ENCODE results near the gene TICAM1.
"Not testable (repeated sequence)": the region's sequence is repeated elsewhere in the genome, so short reads cannot be mapped to it uniquely, and the experiment has no call there.

The TICAM1 gene

DNA sequence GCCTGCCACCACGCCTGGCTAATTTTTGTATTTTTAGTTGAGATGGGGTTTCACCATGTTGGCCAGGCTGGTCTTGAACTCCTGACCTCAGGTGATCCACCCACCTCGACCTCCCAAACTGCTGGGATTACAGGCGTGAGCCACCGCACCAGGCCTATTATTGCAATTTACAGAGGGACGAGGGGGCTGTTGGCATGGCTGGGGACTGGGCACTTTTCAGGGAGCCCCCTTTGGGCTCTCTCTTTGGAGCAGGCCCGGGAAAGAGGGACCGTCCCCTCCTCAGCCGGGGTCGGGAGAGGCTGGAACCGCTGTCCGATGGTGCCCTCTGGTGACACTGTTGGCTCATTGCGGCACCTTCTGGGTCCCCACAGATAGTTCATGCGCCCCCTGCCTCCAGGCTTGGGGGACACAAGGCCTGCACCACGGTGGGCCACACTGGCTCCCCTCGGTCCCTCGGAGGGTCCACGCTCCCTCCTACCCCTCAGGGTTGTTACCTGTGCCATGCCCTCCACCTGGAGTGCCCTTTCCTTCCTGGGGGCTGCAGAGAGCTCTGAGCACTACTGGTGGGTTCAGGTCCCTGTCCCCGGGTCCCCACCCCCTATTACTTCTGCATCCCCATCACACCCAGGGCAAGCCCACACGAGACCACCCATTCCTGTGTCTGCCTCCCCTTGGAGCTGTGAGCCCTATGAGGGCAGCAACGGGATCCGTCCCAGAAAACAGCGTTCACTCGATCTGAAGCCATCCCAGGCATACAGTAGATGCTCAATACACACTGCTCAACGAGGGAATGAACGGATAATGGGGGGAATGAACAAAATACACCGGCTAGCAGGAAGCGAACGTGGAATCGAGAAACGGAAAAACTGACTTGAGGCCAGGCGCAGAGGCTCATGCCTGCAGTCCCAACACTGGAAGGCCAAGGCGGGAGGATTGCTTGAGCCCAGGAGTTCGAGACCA lies 27.5 kb downstream of the TICAM1 start:
- peak; percentile 59 for DNase-seq

DNA sequence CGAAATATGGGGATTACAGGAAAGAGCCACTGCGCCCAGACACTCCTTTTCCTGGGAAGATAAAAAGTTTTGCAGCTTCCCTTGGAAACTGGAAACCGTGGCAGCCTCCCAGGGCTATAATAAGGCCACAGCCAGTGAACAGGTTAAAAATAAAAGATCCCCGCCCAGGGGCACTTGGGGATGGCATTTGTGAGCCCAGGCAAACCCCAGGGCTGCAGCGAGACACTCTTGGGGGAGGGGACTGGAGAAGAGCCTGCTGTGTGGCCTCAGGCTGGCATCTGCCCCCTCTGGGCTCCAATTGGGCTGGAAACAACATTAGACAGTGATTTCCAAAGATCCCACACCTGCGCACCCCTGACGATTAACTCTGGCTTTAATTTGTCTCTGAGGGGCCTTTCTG lies 28.8 kb downstream of the TICAM1 start:
- DNase-seq = no peak

DNA sequence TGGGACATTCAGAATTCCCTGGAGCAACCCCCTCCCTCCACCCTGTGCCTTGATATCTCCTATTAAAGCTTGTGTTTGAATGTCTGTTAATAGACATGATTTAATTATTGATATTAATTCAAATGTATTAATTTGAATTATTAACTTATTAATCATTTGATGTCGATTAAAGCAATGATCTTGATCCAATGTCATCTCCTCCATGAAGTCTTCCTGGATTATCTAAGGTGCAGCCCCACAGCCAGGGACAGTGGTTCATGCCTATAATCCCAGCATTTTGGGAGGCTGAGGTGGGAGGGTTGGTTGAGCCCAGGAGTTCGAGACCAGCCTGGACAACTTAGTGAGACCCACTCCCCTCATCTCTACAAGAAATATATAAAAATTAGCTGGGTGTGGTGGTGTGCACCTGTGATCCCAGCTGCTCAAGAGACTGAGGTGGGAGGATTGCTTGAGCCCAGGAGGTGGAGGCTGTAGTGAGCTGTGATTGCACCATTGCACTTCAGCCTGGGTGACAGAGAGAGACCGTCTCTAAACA lies 30.4 kb downstream of the TICAM1 start:
- DNase-seq = no peak

DNA sequence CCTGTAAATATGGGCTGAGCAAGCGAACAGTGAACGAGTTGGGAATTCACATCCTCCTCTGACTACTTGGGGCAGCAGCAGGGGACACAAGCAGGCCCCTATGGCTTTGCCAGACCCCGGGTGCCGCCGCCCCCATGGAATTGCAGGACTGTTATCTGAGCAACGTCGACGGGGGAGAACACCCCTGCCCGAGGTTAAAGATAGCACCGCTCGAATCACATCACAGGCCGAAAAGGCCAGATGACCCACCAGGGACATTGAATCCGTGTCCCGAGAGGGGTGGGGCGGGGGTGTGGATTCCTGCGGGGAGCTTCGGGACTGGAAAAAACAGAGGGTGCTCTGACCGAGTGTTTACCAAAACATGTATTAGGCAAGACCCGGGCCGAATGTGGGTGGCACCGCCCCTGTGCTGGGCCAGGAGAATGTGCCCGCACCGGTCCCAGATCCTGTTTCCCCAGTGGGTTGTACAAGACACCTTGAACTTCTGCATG lies 30.9 kb downstream of the TICAM1 start:
- DNase-seq = no peak

DNA sequence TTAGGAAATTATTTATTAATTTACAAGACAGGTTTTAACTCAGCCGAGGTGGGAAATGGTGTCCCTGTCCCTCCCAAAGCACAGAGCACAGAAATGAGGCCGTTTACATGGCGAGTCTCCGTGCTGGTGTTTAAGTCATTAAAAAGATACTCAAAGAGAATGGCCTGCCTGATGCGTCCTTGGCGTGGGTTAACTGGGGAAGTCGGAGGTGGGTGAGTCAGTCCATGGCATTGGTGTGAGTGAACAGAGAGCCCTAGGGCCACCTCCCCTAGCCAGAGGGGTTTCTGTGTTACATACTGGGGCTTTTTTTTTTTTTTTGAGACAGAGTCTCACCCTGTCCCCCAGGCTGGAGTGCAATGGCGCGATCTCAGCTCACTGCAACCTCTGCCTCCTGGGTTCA lies 36.1 kb downstream of the TICAM1 start:
- DNase-seq = no peak

DNA sequence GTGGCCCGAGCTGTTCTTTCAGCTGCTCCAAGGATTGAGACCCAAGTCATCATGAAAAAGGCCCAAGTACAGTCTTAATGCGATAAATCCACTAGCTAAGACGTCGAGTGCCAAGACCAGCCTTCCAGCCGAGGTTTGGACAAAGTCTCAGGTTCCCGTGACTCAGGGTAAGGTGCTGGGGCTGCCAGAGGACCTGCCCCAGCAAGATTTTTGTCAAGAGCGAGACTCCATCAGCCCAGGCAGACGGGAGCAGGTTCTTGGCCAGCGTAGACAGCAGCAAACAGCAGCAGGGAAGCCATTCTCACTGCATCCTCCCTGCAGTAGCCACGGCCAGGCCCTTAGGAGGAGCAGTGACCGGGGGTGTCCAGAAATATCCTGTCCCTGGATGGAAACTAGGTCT lies 36.5 kb downstream of the TICAM1 start:
- DNase-seq = no peak

DNA sequence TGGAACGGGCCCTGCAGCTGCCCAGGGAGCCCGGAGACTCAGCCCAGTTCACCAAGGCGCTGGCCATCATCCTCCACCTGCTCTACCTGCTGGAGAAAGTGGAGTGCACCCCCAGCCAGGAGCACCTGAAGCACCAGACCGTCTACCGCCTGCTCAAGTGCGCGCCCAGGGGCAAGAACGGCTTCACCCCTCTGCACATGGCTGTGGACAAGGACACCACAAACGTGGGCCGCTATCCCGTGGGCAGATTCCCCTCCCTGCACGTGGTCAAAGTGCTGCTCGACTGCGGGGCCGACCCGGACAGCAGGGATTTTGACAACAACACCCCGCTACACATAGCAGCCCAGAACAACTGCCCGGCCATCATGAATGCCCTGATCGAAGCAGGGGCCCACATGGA lies 38.2 kb downstream of the TICAM1 start:
- DNase-seq = not testable (repeated sequence)

DNA sequence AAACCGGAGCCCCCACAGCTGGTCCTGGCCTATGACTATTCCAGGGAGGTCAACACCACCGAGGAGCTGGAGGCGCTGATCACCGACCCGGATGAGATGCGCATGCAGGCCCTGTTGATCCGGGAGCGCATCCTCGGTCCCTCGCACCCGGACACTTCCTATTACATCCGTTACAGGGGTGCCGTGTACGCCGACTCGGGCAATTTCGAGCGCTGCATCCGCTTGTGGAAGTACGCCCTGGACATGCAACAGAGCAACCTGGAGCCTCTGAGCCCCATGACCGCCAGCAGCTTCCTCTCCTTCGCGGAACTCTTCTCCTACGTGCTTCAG lies 38.7 kb downstream of the TICAM1 start:
- DNase-seq = not testable (repeated sequence)

DNA sequence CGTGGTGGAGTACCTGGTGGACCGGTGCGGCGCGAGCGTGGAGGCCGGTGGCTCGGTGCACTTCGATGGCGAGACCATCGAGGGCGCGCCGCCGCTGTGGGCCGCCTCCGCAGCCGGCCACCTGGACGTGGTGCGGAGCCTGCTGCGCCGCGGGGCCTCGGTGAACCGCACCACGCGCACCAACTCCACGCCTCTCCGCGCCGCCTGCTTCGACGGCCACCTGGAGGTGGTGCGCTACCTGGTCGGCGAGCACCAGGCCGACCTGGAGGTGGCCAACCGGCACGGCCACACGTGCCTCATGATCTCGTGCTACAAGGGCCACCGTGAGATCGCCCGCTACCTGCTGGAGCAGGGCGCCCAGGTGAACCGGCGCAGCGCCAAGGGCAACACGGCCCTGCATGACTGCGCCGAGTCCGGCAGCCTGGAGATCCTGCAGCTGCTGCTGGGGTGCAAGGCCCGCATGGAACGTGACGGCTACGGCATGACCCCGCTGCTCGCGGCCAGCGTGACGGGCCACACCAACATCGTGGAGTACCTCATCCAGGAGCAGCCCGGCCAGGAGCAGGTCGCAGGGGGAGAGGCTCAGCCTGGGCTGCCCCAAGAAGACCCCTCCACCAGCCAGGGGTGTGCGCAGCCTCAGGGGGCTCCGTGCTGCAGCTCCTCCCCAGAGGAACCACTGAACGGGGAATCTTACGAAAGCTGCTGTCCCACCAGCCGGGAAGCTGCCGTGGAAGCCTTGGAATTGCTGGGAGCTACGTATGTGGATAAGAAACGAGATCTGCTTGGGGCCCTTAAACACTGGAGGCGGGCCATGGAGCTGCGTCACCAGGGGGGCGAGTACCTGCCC lies 39.3 kb downstream of the TICAM1 start:
- DNase-seq = not testable (repeated sequence)

DNA sequence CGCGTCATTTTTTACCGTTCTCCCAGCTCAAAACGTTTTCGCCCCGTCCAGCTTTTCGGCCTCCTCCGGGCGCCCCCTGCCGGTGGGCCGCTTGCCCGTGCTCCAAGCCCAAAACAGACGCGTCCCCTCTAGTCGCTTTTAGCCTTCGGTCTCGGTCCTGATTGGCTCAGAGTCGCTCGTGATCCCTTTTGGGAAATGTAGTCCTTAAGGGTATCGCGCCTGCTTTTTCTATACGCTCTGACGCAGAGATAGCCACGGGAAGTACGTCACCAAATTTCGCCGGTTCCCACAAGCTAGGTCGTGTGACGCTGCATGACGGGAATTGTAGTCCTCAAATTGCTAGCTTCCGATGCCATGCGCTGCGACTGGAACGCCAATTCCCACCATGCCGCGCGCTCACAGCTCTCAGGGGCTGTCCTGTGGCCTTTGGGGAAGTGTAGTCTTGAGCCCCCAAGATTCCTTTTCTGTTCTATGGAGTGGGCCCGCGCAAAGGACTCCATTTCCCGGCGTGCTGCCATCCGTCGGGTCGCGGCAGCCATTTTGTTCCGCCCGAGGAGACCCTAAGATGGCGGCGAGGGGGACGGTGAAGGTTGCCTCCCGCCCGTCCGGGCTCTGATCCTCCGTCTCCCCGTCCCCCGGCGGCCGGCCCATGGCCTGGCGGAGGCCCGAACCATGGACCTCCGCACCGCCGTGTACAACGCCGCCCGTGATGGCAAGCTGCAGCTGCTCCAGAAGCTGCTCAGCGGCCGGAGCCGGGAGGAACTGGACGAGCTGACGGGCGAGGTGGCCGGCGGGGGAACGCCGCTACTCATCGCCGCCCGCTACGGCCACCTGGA lies 40.1 kb downstream of the TICAM1 start, which contains the start of gene FEM1A:
TSS of gene FEM1A (plus strand) at position 552 of the 836 bp plus-strand sequence. CDS start at position 673, 121 bp downstream.
- peak; percentile 97 for DNase-seq

DNA sequence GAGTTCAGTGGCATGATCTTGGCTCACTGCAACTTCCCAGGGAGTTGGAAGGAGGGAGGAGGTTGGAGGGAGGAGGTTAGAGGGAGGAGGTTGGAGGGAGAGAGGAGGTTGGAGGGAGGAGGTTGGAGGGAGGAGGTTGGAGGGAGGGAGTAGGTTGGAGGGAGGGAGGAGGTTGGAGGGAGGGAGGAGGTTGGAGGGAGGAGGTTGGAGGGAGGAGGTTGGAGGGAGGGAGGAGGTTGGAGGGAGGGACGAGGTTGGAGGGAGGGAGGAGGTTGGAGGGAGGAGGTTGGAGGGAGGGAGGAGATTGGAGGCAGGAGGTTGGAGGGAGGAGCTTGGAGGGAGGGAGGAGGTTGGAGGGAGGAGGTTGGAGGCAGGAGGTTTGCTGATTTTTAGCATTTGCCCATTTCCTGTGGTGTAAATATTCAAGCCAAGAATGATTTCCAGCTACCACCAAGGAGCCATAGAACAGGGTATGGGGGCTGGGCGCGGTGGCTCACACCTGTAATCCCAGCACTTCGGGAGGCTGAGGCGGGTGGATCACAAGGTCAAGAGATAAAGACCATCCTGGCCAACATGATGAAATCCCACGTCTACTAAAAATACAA lies 45.0 kb downstream of the TICAM1 start:
- DNase-seq = not testable (repeated sequence)

DNA sequence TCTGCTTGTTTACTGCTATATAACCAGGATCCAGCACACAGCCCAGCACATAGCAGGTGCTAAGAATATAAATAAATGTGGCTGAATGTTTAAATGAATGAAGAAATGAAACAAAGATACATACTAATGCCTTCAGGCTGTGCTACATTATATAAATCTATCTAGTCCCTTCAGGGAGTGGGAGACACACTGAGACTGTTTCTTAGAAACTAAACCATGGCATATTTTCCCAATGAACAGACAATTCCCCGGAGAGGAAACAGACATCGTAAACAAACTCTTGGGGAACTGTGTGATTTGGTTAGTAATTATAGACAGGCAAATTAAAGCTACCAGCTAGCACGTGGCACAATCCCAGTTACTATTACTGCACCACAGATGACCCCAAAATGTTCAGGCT lies 49.7 kb downstream of the TICAM1 start:
- DNase-seq = no peak

DNA sequence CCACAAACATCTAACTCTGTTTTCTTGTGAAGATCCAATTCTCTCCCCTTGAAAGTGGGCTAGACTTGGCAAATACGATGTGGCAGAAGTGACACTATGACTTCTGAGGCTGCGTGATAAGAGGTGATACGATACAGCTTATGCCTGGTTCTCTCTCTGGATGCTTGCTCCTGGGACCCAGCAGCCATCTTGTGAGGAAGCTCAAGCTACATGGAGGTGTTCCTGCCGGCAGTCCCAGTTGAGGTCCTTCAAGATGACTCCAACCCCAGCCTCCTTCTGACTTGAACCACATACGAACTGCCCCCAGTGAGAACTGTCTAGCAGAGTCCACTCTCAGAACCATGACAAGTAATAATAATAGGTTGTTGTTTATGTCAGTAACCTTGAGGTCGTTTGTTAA lies 50.7 kb downstream of the TICAM1 start:
- DNase-seq = no peak

DNA sequence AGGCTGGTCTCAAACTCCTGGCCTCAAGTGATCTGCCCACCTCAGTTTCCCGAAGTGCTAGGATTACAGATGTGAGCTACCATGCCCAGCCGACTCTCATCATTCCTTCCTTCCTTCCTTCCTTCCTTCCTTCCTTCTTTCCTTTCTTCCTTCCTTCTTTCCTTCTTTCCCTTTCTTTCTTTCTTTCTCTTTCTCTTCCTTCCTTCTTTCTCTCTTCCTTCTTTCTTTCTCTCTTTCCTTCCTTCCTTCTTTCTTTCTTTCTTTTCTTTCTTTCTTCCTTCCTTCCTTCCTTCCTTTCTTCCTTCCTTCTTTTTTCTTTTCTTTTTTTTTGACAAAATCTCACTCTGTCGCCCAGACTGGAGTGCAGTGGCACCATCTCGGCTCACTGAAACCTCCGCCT lies 53.4 kb downstream of the TICAM1 start:
- DNase-seq = not testable (repeated sequence)

DNA sequence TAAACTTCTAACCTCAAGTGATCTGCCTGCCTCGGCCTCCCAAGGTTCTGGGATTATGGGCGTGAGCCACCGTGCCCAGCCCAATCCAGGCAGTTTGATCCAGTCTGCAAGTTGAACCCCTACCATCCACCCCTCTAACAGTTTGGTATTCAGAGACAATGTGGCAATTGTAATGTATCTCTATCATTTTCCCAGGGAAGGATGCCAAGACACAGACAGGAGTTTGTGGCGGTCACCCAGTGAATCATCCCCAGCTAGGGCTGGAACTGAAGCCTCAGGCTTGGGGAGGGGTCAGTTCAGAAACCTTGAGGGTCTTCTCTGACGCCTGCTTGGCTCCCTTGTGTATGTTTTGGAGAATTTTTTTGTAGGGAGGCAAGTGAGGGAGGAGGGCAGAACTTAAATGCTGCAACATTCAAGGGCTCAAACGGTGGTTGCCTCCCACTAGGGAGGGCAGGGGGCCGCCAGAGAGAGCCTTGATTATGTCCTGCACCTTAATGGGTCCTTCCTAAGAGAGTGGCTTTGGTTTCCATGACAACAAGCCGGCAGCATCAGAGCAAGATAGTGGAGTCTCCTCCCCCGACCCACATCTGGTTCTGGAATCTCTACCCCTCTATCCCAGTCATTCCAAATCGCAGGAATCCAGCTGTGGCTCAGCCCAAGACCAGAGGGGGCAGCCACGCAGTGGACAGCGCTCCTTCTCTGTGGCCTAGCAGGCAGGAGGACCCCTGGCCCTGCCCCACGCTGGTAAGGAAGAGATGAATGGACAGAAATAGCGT lies 54.9 kb downstream of the TICAM1 start:
- DNase-seq = no peak

DNA sequence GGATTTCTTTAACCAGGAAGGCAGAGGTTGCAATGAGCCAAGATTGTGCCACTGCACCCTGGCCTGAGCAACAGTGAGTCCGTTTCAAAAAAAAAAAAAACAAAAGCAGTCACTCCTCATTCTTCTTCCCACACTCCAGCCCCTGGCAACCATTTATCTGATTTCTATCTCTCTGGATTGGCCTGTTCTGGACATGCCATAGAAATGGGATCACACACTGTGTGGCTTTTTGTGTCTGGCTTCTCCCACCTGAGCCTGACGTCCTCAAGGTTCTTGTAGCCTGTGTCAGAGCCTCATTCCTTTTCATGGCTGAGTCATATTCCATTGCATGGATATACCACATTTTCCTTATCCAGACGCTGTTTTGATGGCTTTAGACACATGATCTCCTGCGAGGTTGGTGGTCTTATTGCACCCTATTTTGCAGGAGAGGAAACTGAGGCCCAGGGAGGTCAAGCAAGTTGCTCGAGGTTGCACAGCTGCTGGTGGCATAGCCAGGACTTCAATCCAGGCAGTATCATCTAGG lies 55.8 kb downstream of the TICAM1 start:
- no peak for DNase-seq

DNA sequence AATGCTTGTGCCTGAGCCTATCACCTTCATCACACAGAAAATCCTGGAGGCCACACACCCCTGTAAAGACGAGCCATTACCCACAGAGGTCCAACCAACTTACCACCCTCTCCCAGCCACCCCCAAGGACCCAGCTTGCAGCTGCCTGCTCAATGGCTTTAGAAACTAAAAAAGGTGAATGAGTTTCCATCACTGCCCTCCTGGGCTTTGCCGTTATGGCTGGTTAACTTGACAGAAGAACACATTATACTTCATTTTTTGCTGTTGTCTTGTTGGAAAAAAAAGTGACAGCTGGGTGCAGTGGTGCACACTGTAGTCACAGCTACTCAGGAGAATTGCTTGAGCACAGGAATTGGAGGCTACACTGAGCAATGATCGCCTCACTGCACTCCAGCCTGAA lies 57.4 kb downstream of the TICAM1 start:
- DNase-seq = no peak

DNA sequence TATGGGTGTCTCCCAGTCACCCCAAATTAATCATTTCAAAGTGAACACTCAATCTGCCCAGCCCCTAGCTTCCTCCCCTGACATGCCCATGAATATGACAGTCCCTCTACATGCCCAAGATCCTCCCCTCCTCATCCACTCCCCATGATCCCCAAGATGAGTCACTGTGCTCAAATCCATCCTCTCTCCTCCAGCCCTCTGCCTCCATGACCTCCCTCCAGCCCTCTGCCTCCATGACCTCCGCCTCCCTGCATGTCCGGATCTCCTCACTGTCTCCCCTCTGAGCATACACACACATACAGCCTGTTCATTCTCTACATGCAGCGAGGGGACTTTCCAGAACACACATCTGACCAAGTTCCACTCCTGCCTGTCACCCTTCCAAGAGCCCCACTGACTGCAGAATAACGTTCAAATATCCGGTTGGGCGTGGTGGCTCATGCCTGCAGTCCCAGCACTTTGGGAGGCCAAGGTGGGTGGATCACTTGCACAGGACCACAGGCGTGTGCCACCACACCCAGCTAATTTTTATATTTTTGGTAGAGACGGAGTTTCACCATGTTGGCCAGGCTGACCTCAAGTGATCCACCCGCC lies 58.4 kb downstream of the TICAM1 start:
- no peak for DNase-seq

DNA sequence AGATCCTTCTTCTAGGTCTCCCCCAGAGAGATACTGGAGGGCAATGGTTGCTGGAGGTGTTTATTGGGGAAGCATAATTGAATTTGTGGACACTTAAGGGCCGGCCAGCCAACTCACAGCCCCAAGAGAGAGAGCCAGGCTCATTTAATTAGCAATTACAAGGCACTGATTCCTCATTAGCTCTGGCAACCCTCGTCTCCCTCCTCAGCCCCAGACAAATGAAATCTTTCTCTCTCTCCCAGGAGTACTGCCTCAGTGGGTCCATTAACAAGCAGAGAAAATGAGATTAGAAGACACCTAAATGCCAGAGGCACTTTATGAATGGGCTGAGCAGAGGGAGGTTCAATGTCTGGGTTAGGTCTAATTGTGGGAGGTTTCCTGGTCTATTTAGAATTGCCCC lies 58.9 kb downstream of the TICAM1 start:
- no peak for DNase-seq

All from activated CD4-positive, alpha-beta T cell treated with anti-CD3 and anti-CD28 coated beads, Interleukin-2, amount 50 U/mL, for 1 hour (primary cell).